ENCODE results near the gene FNBP1.

FNBP1 gene

GRCh38 chr9:129839324-129840023, 203.5 kb downstream of the FNBP1 start:
- TF ChIP-seq HDGF (IDR thresholded peaks at IDR 0.05; ENCODE audit: borderline replicate concordance) (no peak), BHLHE40 (IDR thresholded peaks at IDR 0.05; ENCODE audit: borderline replicate concordance) (no peak), ELF4 (IDR thresholded peaks at IDR 0.05) (no peak), ZNF384 (IDR thresholded peaks at IDR 0.05) (no peak), SUZ12 (IDR thresholded peaks at IDR 0.05) (no peak), ARNT (IDR thresholded peaks at IDR 0.05) (no peak), FOXM1 (IDR thresholded peaks at IDR 0.05; ENCODE audit: borderline replicate concordance) (no peak), TARDBP (IDR thresholded peaks at IDR 0.05) (no peak), FOXA1 (IDR thresholded peaks at IDR 0.05) (no peak), SP1 (IDR thresholded peaks at IDR 0.05) (no peak), LEF1 (IDR thresholded peaks at IDR 0.05; ENCODE audit: borderline replicate concordance) (no peak), NFRKB (IDR thresholded peaks at IDR 0.05) (no peak), CTBP1 (IDR thresholded peaks at IDR 0.05; ENCODE audit: borderline replicate concordance) (no peak), FOXK2 (IDR thresholded peaks at IDR 0.05) (no peak)
- TF ChIP-seq, protein P1, sequence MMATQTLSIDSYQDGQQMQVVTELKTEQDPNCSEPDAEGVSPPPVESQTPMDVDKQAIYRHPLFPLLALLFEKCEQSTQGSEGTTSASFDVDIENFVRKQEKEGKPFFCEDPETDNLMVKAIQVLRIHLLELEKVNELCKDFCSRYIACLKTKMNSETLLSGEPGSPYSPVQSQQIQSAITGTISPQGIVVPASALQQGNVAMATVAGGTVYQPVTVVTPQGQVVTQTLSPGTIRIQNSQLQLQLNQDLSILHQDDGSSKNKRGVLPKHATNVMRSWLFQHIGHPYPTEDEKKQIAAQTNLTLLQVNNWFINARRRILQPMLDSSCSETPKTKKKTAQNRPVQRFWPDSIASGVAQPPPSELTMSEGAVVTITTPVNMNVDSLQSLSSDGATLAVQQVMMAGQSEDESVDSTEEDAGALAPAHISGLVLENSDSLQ (IDR thresholded peaks at IDR 0.05) = no peak
- CTCF ChIA-PET = no interaction called here
- POLR2A ChIA-PET = no interaction called here

GRCh38 chr9:129838707-129839259, 204.2 kb downstream of the FNBP1 start:
- CTCF ChIA-PET = interaction anchor here (0.5 kb wide), 1 partner anchor 45 kb away, joined by 3 read pairs; no protein-coding TSS in a partner anchor
- no peak for DNase-seq (ENCODE audit: extremely low spot score)
- POLR2A ChIA-PET = interaction anchor here (0.7 kb wide), 1 partner anchor 10 kb away, joined by 3 read pairs; no protein-coding TSS in a partner anchor
- no peak for TF ChIP-seq FOXA1 (IDR thresholded peaks at IDR 0.05)
- TF ChIP-seq FOXM1 (IDR thresholded peaks at IDR 0.05; ENCODE audit: borderline replicate concordance) = no peak

More at GRCh38 chr9:129839324-129840023, 203.5 kb downstream of the FNBP1 start:
- no peak for DNase-seq (ENCODE audit: extremely low spot score)
